WTC11 (cell line): ENCODE results near the gene MAPK7. TPM values are rescaled to one million over a fixed set of nuclear protein-coding genes. Genes with fewer than 3 reads are reported as not detected.

ENCODE experiments used
- ATAC-seq: fragments of 200-7000 bp; cut with Tn5 transposase; 2 replicates; pipeline ENCODE4 v1.10.0; 2021; ENCODE audit warnings: mild to moderate bottlenecking, moderate library complexity
- CTCF ChIA-PET: fragments of 300-600 bp; sonication (Branson Sonifier 250); formaldehyde crosslinking; loops from one replicate; lab custom pipeline; 2021; ENCODE audit warnings: antibody characterized with exemption; lab: Charles Lee
- POLR2A ChIA-PET: fragments of 350-600 bp; sonication (Branson Sonifier 250); formaldehyde crosslinking; loops from one replicate; lab custom pipeline; 2021; ENCODE audit warnings: antibody characterized with exemption; lab: Charles Lee
- DNase-seq: peaks from one replicate; pipeline ENCODE4 v3.0.0; 2021; ENCODE audit warnings: low spot score
- H3K27ac Mint-ChIP-seq: 2 replicates; pipeline ENCODE4 v1.8.0; 2021; ENCODE audit warnings: mixed read lengths
- H3K27me3 Mint-ChIP-seq: 2 replicates; pipeline ENCODE4 v1.8.0; 2021; ENCODE audit warnings: low read depth, mild to moderate bottlenecking, moderate library complexity, mixed read lengths
- H3K36me3 Mint-ChIP-seq: 2 replicates; pipeline ENCODE4 v1.8.0; 2021; ENCODE audit warnings: mixed read lengths
- H3K4me1 Mint-ChIP-seq: 2 replicates; pipeline ENCODE4 v1.8.0; 2022; ENCODE audit warnings: mixed read lengths
- H3K4me3 Mint-ChIP-seq: 2 replicates; pipeline ENCODE4 v1.8.0; 2021; ENCODE audit warnings: mild to moderate bottlenecking, moderate library complexity, mixed read lengths
- H3K9me3 Mint-ChIP-seq: 2 replicates; pipeline ENCODE4 v1.8.0; 2021; ENCODE audit warnings: mixed read lengths
- AFF4 ChIP-seq: sonication (generic); formaldehyde crosslinking; IDR thresholded peaks from 2 replicates; pipeline ENCODE4 v1.8.1; 2023; ENCODE audit warnings: mild to moderate bottlenecking, missing genetic modification reagents, borderline replicate concordance
- ATF6 ChIP-seq: sonication (generic); formaldehyde crosslinking; IDR thresholded peaks from 2 replicates; pipeline ENCODE4 v1.8.1; 2023; ENCODE audit warnings: mild to moderate bottlenecking, missing genetic modification reagents
- E2F1 ChIP-seq: sonication (generic); formaldehyde crosslinking; IDR thresholded peaks from 2 replicates; pipeline ENCODE4 v1.8.0; 2022; ENCODE audit warnings: mild to moderate bottlenecking, missing genetic modification reagents
- E2F4 ChIP-seq: sonication (generic); formaldehyde crosslinking; IDR thresholded peaks from 2 replicates; pipeline ENCODE4 v1.8.1; 2022; ENCODE audit warnings: low read depth, mild to moderate bottlenecking, moderate library complexity, missing genetic modification reagents, borderline replicate concordance
- EMX1 ChIP-seq: fragments of 250-450 bp; sonication (Bioruptor Pico); IDR thresholded peaks from 2 replicates; pipeline ENCODE4 v1.8.0; 2021; ENCODE audit warnings: mild to moderate bottlenecking
- FOXK1 ChIP-seq: sonication (generic); formaldehyde crosslinking; IDR thresholded peaks from 2 replicates; pipeline ENCODE4 v1.8.0; 2022; ENCODE audit warnings: mild to moderate bottlenecking, moderate library complexity, missing genetic modification reagents
- HMGA2 ChIP-seq: fragments of 250-450 bp; sonication (Bioruptor Pico); IDR thresholded peaks from 2 replicates; pipeline ENCODE4 v1.4.0; 2021; ENCODE audit warnings: mild to moderate bottlenecking, moderate library complexity
- IRF2 ChIP-seq: sonication (generic); formaldehyde crosslinking; IDR thresholded peaks from 2 replicates; pipeline ENCODE4 v1.8.0; 2022; ENCODE audit warnings: low read depth, missing genetic modification reagents, borderline replicate concordance
- MXD4 ChIP-seq: fragments of 250-450 bp; sonication (Bioruptor Pico); IDR thresholded peaks from 2 replicates; pipeline ENCODE4 v1.8.0; 2021; ENCODE audit warnings: mild to moderate bottlenecking, moderate library complexity, borderline replicate concordance
- SMAD4 ChIP-seq: sonication (generic); formaldehyde crosslinking; IDR thresholded peaks from 2 replicates; pipeline ENCODE4 v1.8.0; 2022; ENCODE audit warnings: mild to moderate bottlenecking, missing genetic modification reagents
- ZMAT4 ChIP-seq: fragments of 250-450 bp; sonication (Bioruptor Pico); IDR thresholded peaks from 2 replicates; pipeline ENCODE4 v1.9.0; 2021; ENCODE audit warnings: mild to moderate bottlenecking
- ZNF512 ChIP-seq: sonication (generic); formaldehyde crosslinking; IDR thresholded peaks from 2 replicates; pipeline ENCODE4 v1.8.1; 2022; ENCODE audit warnings: missing genetic modification reagents, borderline replicate concordance
- total RNA-seq: library from RNA; stranded (reverse); gene quantifications from 3 replicates; pipeline ENCODE4 v1.2.3, GENCODE V29; 2021

MAPK7 gene
- total RNA-seq, 1 experiment from 2014 or later = 38.5 TPM

GRCh38 chr17:19357351-19357750 lies 20.9 kb upstream of the MAPK7 start:
- ChIA-PET CTCF (interaction anchor here (0.5 to 0.9 kb wide), 3 partner anchors 99 to 397 kb away, joined by 3 read pairs; no protein-coding TSS in a partner anchor), POLR2A (no interaction called here)
- no peak for ATAC-seq
- H3K36me3 Mint-ChIP-seq = peaks cover 26% of the 10 kb centered on the region
- H3K4me3 Mint-ChIP-seq = no peak overlapping the region
- TF ChIP-seq MXD4 = no peak
- no peak overlapping the region for H3K27ac Mint-ChIP-seq
- H3K9me3 Mint-ChIP-seq = no peaks in the 10 kb centered on the region
- no peak for DNase-seq
- H3K4me1 Mint-ChIP-seq = peaks cover 8% of the 10 kb centered on the region
- H3K27me3 Mint-ChIP-seq = no peaks in the 10 kb centered on the region

- no peak overlapping the region for H3K27ac Mint-ChIP-seq
These were observed 20.5 kb upstream of the MAPK7 start for GRCh38 chr17:19357761-19358160.

More at GRCh38 chr17:19357761-19358160, 20.5 kb upstream of the MAPK7 start:
- ChIA-PET POLR2A (no interaction called here), CTCF (interaction anchor here (0.5 to 0.9 kb wide), 3 partner anchors 99 to 396 kb away, joined by 3 read pairs; no protein-coding TSS in a partner anchor)
- H3K4me1 Mint-ChIP-seq = peaks cover 8% of the 10 kb centered on the region
- no peak overlapping the region for H3K4me3 Mint-ChIP-seq
- TF ChIP-seq E2F4 (CRISPR knock-in tag) = no peak
- no peak for TF ChIP-seq HMGA2 (CRISPR knock-in tag)
- TF ChIP-seq SMAD4 (CRISPR knock-in tag) = no peak
- TF ChIP-seq EMX1 (CRISPR knock-in tag) = no peak
- no peak for TF ChIP-seq IRF2 (CRISPR knock-in tag)
- TF ChIP-seq E2F1 = no peak
- no peak for TF ChIP-seq ATF6 (CRISPR knock-in tag)
- TF ChIP-seq AFF4 (CRISPR knock-in tag) = no peak
- TF ChIP-seq ZMAT4 (CRISPR knock-in tag) = no peak
- no peak for TF ChIP-seq ZNF512 (CRISPR knock-in tag)
- no peak for TF ChIP-seq FOXK1 (CRISPR knock-in tag)
- ATAC-seq (no peak), DNase-seq (no peak)
- H3K27me3 Mint-ChIP-seq = no peaks in the 10 kb centered on the region
- peaks cover 26% of the 10 kb centered on the region for H3K36me3 Mint-ChIP-seq
- no peaks in the 10 kb centered on the region for H3K9me3 Mint-ChIP-seq
